ENCODE measurements around the gene SASH1.

Gene SASH1

DNA sequence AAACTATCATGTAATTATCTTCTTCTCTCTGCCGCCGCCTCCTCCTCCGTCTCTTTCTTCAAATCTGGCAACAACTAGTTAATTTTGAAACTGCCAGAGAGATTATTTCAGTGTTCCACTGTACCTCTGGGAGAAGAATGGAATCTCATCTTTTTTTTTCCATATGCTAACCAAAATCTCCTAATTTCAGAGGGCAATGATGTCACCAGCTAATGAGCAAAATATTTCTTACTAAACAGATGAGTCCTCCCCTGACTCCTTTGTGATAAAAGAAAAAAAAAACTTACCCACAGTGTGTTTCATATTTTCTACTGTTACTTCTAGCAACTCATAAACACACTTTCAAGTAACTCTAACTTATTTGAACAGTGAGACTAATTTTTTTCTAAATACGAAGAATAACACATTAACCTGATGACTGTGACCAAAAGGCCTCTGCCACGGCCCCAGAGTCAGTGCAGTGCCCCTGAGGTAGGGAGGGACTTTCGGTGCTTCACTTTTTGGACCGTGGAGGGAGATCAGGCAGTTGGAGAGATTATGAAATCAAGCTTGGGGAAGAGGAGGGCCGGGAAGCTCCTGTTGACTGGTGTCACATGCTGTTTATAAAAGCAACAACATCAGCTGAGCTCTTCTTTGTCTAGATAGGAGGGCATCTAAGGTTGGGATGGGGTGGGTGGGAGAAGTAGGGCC, 159.6 kb downstream of the SASH1 start:
- DNase-seq, result peak; percentile 46

- DNase-seq, result no peak
These were observed 160.1 kb downstream of the SASH1 start for GRCh38 chr6:148502773-148503135.

GRCh38 chr6:148503703-148504102, 161.1 kb downstream of the SASH1 start:
- no peak for DNase-seq

DNA sequence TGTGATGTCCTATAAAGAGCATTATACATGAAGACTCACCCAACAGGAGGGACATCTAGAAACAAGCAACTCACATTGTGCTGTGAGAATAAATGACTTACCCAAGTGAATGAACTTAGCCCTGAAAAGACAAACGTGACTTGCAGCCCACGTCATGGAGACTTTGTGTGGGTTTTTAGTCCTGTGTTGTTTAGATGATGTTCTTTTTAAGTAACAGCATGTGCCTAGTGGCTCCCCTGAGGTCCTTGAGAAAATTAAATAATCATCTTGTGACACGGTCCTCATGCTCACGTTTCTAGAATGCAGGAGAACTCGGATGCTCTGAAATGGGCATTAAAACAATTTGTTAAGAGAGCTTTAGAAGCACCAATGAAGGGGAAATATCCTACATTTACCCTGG, 165.1 kb downstream of the SASH1 start:
- DNase-seq, result no peak

DNA sequence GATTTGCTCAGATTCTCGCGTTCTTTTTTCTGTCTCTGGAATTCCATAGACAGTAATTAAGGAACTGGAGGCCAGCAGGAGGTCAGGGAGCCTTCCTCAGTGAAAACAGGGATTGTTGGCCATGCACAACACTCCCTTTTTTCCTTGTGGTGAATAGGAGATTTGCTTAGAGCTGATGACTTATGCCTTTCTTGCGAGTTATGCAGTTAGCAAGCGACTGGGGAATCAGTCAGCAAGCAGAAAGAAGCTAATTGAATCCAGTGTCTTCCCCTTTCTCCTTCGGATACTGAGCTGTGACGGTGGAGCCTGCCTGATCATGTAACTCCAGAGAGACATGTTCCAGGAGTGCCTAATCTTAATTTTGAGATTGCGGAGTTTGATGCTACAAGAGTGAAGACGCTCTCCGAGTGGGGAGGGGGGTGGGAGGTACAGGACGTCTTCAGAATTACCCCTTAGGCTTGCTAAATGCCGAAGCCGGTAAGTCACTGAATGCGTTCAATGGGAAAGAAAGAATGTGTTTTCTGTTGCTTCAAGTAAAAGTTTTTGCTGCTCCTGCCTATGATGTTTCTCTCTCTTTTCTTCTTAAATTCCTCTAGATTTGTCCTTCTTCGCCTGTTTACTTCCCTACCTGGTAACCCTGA, 165.9 kb downstream of the SASH1 start:
- no peak for DNase-seq

DNA sequence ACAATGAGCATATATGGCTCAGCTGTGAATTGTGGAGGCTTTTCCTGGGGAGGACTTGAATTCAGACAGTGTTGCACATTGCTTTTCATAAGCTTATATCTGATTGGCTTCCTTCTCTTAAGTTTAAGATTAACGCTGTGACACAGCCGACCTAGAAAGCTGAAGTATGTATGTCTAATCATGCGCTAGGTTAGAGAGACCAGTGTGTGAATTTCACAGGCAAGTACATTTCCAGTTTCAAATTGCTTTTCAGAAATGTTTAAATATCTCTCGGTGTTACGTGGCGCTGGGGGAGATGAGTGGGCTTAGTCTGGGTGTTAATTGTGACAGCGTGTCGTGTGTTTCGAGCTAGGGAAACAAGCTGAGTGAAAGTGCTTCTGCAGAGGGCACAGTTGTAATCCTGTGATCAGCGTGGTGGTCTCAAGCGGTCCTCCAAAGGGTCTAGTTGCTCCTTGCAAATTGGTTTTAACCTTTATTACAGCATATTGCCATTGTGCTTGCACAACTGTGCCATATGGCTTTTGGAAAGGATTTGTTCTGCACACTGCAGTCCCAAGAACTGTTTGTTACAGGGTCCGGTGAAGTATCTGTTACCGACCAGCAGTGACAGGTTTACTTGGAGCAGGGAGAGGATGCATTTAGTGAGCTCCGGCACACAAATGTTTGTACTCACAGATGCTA, 166.6 kb downstream of the SASH1 start:
- DNase-seq, result peak; percentile 13

DNA sequence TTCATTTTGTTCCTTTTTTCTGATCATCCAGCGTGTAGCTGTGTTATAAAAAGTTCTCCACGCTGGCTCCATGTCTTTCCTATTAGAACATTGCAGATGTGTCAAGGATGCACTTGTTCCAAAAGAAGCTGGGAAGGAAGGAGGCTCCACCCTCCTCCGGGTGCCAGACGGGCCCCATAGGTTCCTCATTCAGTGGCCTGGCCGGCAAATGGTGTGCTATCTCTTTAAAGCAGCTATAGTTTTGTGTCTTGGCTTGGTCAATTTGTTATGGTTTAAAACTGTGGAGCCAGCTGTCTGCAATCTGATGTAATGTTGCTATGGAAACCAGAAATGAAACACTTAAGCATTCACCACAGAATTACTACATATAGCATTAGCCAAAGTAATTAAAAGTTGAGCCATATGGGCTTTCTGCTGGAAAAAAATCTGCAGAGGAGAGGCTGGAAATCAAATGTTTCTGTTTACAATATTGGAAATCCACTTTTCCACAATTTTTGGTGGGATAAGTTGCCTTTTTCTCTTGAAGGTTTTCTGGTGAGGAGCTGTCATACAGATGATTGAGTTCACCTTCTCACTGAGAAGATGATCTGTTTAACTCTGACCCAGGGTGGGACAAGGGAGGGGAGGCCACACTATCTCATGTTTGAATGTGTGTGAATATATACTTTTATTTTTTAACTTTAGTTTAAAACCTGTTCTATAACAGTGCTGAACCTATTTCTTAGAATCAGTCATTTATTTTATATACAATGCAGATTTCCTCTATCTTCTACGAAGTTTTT, 167.4 kb downstream of the SASH1 start:
- peak; percentile 99 for DNase-seq

DNA sequence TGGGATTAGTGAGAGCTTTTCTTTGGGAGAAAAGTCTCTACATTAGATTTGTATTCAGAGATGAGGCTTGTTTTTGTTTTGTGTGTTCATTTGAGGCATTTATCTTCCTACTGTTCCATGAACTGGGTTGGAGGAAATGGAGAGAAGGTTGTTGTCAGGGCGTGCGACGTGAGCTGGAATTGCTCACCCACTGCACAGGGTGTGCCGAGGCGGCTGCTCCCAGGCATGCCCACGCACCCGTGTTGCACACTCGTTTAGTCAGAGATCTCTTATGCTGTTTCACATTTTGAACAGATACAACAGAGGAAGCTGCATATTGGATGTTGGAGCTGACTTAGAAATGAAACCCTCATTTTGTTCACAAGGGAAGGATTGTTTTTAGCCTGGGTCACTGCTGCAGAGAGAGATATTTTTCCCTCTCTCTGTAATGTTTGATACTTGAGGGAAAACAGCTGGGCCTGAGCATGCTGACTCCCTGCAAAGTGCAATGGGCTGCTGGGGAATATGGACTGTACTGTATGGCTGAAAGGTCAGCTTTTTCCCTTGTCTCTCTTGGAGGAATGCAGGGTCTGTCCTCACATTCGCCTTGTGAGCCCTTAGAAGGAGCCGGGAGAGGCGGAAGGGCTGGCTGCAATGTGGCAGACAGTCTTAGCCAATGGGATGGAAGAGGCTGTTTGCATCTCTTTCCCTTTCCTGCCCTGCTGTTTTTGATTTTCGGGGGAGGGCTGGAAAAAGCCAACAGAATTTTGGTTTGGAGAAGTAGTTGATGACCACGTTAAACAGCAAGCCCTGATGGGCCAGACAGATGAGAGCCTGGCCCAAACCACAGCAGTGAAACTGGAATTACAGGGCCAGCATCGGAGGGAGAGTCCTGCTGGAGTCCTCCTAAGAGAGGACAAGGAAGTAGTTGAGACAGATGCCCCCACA, 170.8 kb downstream of the SASH1 start:
- DNase-seq, result peak; percentile 14

GRCh38 chr6:148514091-148514845, 171.6 kb downstream of the SASH1 start:
- no peak for DNase-seq

DNA sequence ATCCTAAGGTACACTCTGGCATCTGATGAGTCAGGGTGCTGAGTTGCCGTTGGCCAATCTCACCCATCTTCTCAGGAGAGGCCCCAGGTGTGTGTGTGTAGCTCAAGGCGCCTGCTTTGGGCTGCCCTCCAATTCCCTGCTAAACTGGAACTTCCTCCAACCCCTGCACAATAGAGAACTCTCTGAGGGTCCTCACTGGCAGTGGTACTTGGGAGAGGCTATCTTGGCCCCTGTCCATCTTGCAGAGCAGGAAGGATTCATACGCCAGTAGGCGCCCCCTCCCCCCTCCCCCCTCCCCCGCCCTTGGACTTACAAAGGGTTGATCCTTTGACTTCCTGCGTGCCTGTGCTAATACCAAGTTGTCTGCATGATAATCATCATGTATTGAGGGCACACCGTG, 173.6 kb downstream of the SASH1 start:
- DNase-seq, result no peak

DNA sequence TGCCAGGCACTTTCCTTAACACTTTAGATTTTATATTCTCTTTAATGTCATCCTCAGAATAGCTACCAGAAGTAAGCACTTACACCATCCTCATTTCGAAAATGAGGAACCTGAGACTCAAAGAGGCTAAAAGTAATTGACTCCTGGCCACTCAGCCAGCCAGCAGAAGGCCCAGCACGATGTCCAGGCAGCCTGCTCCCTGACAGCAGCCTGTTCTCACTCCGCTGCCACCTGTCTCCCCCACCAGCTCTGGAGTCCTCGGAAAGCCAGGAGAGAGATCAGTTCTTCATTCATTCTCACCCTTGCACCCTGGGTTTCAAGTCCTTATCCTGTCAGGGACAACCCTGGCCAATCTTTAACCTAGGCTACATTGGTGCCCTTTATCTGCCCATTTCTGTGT, 174.0 kb downstream of the SASH1 start:
- DNase-seq, result peak; percentile 38

- DNase-seq, result no peak
These were observed 174.8 kb downstream of the SASH1 start for GRCh38 chr6:148517470-148517869.

DNA sequence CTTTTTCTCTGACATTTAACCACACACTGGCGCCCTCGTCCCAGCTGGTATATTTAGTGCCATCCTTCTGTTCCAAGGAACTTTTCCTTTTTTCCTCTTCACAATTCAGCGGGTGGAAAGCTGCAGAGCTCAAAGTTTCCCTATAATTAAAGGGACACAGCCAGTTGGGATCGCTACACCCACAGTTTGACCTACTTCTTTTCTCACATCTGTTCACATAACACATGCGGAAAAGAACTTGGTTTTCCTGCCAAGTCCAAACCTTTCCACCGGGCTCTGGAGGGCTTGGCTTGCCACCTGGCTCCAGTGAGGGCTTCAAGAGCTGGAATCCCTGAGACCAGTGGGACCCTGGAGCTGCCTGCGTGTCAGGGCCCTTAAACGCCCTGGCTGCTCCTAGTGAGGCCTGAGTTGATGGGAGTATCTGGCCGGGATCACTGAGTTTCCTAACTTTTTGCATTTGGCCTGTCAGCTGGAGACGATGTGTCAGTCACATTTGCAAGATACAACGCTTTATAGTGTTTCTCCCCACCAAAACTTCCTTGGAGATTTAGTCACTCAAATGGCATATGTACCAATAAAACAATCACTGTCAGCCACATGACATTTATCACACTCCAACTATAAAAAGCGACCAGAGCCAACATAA, 176.0 kb downstream of the SASH1 start:
- DNase-seq, result no peak

DNA sequence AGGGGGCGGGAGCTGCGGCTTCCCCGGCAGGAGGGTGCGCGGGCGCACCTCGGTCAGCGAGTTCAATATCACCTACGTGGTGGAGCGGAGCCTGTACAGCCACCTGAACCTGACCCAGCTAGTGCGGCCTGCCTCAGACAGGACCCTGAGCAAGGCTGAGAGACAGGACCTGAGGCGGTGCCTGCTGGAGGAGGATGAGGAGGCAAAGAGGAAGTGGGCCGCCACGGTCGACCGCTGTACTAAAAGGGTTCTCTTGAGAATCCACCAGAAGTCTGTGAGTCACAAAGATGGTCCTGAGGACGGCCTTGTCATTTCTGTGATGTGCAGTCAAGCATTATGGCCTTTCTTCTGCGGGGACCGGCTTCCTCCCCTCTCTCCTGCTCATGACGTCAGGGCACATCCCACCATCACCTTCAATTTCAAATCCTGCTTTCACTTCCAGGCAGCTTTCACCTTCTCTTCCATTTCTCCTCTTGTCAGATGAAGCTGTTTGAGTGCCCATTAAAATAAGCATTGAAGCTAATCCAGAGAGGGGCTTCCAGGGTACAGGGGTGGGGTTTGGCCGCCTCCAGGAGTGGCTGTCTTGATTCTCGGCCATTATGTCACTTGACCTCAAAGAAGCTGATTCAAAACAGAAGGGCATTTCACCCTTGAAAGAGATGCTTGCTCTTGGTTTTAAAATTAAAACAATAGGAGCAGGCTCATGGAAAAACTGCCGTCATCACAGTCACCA, 177.6 kb downstream of the SASH1 start:
- peak; percentile 89 for DNase-seq

- DNase-seq, result no peak
These were observed 178.5 kb downstream of the SASH1 start for GRCh38 chr6:148521158-148521557.

DNA sequence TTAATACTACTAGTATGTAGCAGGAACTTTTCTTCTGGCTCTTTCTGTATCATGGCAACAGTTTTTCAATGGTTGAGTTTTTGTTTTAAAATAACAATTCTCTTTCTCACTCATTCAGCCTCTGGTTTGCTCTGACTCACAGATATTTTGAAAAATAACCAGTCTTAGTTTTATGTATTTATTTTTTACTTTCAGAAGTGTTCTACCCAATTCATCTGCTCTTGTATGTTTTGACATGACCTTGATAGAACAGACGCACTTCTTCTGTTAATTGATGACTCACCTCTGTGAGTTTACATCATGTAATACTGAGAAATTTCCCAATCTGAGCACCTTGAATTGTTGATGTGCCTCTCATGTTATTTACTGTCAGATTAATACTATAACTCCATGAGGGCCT, 178.9 kb downstream of the SASH1 start:
- DNase-seq, result no peak

- no peak for DNase-seq
These were observed 180.4 kb downstream of the SASH1 start for GRCh38 chr6:148523048-148523447.

DNA sequence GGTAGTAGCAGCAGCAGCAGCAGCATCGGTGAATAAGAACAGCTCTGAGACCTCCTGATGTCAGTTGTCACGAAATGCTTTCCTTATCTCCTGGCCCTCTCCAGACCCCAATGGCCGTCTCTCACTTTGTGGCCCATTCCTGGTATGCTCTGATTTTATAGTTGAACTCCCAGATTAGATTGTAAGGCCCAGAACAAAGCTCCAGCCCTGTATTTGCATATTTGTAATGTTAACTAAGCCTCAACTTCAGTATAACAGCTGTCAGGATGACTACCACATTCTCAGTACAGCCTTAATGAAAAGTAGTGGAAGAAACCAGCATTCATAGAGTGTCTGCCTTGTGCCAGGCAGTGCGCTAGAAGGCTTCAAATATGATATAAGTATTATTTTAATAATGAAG, 180.9 kb downstream of the SASH1 start:
- no peak for DNase-seq

GRCh38 chr6:148524471-148524882, 181.8 kb downstream of the SASH1 start:
- DNase-seq, result peak; percentile 18

- peak; percentile 26 for DNase-seq
These were observed 182.3 kb downstream of the SASH1 start for GRCh38 chr6:148524976-148525375.

Measured in MV-4-11 (cell line).